ENCODE measurements around the gene ZNF354C.
"Not testable (repeated sequence)": the region's sequence is repeated elsewhere in the genome, so short reads cannot be mapped to it uniquely, and the experiment has no call there.

The ZNF354C gene

DNA sequence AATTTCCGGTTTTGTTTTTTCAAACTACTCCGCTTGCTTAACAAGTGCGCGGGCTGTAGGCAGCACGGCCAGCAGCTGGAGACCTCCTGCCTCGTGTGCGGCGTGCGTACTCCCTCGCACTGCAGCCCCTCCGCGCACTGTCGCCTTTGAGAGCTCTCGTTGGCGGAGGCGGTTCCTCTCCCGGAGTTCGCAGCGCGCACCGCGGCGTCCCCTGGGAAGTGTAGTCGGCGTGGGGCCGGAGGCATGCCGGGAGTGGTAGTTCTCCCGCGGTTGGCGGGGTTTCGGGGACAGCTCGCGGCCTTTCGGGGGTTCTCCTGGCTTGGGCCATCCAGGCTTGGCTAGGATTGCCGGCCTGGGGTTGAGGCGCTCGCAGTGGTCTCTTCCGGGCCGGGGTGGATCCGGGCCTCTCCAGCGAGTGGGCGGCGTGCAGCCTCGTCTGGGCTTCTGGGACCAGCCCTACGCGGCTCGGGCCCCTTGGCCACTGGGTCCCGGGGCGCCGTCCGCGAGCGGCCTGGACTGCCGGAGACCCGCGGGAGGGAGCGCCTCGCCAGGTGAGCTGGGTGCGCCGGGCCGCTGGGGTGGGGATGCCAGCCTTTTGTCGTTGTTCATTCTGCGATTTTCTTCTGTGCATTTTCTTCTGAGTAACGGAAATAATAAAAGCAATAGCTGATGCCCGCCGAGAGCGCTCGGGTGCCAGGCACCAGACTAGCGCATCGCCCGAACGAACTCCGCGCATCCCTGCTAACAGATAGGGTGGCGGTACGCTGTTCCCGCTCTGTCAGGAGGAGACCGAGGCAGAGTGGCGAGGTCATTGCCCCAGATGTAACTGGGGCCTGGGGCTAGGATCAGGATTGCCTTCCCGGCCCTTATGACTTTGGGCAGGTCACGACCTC, at the start of gene ZNF354C:
TSS of gene ZNF354C (plus strand) at position 258 of the 893 bp plus-strand sequence. CDS start 1,696 bp downstream, outside the sequence.
- DNase-seq, result no peak

DNA sequence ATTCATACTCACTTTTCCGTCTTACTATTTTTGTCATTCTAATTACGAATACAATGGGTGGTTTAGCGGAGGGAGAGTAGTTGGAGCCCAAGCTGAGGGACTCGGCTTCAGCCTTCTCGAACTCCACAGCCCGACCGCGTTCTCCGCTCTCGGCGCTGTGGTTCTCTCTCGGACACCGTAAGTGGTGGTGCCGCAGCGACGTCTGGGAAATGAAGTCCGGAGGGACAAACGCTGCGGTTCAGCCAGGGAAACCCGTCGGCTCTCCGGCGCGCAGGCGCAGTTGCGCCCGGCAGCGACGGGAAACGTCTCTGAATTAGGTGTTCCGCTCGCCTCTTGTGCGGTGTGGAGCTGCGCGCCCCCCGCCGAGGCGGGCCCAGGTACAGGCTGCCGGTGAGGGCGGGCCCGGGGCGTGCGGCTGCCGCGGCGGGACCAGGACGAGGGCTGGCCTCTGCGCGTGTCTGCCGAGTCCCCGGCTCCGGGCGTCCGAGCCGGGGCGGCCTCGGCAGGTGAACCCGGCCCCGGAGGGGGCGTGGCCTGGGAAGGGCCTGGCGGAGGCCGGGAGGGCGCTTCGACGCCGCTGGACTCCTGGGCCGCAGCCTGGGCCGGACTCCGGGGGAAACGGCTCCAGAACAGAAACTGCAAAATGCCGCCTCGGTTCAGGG, 36.5 kb upstream of the ZNF354C start, which contains the start of gene ZNF879:
TSS of gene ZNF879 (plus strand) at position 277 of the 662 bp plus-strand sequence. CDS start 1,201 bp downstream, outside the sequence.
- DNase-seq, result no peak

DNA sequence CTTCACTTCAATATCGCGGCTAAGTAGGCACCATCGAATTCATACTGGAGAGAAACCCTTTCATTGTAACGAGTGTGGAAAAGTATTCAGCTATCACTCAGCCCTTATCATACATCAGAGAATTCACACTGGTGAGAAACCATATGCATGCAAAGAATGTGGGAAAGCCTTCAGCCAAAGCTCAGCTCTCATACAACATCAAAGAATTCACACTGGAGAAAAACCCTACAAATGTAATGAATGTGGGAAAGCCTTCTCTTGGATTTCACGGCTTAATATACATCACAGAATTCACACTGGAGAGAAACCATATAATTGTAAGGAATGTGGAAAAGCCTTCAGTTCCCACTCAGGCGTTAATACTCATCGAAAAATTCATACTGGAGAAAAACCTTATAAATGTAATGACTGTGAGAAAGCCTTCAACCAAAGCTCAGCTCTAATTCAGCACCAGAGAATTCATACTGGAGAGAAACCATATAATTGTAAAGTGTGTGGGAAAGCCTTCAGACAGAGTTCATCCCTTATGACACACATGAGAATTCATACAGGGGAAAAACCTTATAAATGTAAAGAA, 27.1 kb upstream of the ZNF354C start:
- no peak for DNase-seq

DNA sequence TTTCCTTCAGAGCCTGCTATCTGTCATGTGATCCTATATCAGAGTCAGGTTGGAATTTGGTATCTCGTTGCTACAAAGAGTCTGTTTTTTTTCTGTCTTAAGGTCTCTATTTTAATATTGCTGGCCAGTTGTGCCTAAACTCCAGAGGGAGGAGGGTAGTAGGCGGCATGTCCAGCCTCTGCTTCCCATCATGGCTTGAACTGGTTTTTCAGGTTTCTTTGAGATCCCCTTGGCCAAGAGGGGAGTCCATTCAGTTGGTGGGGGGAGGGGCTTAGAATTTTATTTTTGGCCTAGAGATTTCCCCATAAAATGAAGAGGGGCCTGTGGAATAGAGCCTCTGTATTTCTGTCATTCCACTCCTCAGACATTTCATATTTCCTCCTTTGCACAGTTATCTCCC, 15.4 kb upstream of the ZNF354C start:
- no peak for DNase-seq

DNA sequence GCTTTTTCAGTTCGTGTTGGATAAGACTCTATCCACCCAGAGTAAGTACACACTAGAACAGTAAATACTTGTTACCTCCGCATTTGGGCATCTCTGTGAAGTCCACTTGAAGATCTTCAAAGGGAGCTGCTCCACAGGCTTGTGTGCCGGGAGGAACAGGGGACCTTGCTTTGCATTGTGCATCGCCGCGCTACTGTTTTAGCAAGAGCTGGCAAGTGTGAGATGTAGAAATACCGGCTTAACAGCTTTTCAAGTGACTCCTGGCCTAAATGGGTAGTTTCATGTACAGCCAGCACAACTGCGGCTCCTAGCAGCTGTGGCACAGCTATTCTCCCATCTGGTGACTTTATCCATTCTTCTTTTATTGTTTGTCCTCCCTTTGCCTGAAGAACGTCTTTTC, 8.4 kb upstream of the ZNF354C start:
- no peak for DNase-seq

DNA sequence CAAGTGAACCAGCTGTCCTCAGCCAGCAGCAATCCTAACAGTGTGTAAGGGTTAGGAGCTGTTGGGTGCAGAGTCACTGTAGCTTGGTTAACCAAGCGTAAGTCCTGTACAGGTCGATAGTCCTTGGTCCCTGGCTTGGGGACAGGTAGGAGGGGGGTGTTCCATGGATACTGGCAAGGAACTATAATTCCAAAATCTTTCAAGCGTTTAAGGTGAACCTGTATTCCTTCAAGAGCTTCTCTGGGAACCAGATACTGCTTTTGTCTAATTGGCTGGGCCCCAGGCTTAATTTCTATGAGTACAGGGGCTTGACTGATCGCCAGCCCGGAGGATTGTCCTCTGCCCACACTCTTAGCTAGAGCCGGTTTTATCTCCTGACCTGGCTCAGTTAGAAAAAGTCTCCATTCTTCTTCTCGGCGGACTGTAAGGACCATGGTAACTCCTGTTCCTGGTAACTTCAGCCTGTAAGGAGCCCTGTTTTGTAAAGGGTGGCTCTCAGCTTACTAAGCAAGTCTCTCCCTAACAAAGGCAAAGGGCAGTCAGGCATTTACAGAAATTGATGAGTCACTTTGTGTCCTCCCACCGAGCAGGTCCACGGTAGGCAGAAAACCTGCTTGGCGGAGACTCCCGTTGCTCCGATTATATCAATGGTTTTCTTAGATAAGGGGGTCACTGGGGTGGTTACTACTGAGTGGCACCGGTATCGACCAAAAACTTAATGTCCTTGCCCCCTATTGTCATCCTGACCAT, 6.0 kb upstream of the ZNF354C start:
- no peak for DNase-seq

DNA sequence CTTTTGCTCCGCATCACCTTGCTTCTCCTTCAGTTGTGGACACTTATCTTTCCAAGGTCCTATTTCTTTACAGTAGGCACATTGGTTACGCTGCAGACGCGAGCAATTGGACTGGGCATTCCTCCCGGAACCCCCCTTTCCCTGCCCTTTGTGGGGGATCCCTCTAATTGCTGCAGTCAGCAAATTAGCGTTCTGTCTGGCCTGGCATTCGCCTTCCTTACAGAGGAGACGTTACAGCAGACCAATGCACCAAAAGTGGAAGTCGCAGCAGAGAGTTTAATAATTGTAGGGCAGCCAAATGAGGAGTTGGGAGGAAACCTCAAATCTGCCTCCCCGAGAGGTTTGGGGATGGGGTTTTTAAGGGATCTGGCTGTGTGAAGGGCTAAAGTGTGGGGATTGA, 5.3 kb upstream of the ZNF354C start:
- DNase-seq, result no peak

DNA sequence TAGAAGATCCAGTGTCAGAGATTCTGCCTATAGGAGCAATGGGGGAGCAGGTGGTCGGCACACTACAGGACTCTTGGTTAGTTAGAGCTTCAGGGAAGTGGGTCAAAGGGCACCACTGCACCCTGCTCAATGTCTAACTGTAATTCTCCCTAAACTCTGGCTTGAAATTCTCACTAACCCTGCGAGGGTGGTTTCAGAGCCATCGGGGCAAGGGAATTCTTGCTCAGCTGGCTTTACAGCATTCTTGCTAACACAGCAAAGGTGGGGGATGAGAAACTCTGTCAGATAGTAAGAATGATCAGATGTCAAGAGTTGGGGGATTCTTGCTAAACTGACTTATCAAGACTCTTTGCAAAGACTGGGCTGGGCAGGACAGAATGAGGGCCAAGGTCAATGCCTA, 4.7 kb upstream of the ZNF354C start:
- no peak for DNase-seq

DNA sequence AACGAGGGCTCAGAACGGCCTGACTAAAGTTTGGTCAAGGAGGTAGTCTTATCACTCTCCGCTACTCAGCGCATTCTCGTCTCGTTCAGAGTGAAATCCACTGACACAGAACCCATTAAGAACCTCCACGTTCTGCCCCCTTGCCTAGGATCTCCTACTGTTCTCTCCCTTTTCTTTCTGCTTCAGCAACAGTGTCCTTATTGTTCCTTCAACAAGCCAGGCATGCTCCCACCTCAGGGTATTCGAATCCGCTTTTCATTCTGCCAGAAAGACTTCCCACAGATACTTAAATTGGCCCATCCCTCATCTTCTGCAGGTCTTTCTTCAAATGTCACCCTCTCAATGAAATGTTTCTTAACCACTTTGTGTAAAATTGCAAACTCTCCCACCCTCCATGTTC, 4.3 kb upstream of the ZNF354C start:
- no peak for DNase-seq

DNA sequence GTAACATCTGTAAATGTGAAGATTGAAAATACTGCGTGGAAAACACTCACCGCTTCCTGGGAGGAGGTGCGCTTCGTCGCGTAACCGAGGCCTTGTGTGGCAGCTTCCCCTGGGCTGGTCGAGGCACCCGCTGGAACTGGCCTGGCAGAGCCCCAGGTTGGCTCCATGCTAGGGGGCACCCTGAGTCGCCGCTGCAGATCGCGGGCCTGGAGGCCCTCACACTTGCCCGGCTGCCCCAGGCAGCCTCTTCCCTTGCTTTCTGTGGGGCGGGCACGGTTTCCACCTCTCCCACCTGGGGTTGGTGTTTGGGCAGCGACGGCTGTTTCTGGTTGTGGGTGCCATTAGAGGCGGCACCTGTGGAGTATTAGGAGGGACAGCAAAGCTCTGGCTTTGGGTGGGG, 852 bp downstream of the ZNF354C start:
- DNase-seq, result no peak

DNA sequence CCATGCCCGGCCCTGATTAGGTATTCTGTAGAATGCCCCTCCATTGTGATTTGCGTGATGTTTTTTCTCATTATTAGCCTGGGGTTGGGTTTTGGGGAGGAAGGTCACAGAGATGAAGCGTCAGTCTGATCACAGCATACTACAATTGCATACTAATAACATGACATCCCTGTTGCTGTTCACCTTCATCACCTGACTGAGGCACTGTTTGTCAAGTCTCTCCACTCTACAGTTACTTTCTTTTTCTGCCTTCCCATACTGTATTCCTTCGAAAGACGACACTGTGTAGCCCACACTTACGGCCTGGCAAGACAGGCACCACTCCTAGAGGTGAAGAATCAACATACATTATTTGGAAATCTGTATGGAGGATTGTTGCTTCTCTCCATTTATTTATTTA, 5.5 kb downstream of the ZNF354C start:
- DNase-seq, result no peak

DNA sequence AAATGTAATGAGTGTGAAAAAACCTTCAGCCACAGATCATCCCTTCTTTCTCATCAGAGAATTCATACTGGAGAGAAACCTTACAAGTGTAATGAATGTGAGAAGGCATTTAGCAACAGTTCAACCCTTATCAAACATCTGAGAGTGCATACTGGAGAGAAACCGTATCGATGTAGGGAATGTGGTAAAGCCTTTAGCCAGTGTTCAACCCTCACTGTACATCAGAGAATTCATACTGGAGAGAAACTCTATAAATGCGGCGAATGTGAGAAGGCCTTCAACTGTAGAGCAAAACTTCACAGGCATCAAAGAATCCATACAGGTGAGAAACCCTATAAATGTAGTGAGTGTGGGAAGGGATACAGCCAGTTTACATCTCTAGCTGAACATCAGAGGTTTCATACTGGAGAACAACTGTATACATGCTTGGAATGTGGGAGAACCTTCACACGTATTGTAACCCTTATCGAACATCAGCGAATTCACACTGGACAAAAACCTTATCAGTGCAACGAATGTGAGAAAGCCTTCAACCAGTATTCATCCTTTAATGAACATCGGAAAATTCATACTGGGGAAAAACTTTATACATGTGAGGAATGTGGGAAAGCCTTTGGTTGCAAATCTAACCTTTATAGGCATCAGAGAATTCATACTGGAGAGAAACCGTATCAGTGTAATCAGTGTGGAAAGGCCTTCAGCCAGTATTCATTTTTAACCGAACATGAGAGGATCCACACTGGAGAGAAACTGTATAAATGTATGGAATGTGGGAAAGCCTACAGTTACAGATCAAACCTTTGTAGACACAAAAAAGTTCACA, 19.2 kb downstream of the ZNF354C start:
- DNase-seq, result no peak

DNA sequence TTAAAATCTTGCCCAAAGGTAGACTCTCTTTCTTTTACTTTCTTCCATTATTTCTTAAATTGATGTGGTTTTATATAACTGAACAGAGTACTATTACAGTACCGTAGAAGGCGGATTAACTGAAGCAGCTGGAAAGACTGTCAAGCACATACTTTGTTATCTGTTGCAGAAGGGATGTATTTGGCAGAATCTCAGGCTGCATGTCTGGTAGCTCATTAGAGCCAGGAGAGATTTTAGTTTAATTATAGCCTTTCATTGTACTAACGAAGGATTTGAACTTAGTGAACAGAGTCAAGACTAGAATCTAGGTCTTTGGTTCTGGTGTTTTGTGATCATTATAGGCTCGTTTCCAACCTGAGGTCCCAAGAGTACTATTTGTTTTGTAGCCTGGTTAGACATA, 20.6 kb downstream of the ZNF354C start:
- no peak for DNase-seq

DNA sequence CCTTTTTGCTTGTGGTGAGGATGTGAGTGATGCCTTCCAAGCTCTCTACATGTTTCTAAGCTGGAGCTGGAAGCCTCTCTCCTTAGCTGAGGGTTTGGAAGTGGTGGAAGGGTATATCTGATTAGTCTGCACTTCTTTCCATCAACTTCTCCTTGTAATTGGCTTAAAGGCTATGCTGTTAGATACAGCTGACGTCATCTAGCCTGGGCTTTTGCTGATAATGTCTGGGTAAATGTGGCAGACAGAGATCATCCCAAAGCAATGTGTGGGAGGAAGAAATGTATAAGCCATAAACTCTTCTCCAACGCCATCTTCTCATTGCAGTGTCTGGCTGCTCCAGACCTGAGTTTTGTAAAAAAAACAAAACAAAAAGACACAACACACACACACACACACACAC, 29.3 kb downstream of the ZNF354C start:
- DNase-seq, result no peak

DNA sequence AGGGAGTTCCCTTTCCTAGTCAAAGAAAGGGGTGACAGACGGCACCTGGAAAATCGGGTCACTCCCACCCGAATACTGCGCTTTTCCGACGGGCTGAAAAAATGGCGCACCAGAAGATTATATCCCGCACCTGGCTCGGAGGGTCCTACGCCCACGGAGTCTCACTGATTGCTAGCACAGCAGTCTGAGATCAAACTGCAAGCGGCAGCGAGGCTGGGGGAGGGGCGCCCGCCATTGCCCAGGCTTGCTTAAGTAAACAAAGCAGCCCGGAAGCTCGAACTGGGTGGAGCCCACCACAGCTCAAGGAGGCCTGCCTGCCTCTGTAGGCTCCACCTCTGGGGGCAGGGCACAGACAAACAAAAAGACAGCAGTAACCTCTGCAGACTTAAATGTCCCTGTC, 41.1 kb downstream of the ZNF354C start:
- DNase-seq, result not testable (repeated sequence)

DNA sequence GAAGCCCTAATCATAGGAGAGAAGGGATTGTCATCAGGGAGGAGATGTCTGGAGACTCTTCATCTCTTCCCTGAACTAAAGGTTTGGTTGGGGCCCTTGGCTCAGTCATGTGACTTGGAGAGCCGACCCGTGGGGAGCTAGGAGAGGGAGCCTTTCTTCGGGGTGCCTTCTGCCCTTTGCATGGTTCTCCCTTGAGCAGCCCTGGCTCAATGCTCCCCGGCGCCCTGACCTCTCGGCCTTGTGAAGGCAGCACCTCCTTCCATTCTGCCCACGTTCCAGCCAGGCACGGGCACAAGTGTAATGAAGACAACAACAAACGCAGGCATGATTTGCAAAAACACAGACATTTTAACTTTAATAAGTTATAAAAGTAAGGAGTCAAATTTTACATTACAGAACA, 50.4 kb downstream of the ZNF354C start:
- no peak for DNase-seq

DNA sequence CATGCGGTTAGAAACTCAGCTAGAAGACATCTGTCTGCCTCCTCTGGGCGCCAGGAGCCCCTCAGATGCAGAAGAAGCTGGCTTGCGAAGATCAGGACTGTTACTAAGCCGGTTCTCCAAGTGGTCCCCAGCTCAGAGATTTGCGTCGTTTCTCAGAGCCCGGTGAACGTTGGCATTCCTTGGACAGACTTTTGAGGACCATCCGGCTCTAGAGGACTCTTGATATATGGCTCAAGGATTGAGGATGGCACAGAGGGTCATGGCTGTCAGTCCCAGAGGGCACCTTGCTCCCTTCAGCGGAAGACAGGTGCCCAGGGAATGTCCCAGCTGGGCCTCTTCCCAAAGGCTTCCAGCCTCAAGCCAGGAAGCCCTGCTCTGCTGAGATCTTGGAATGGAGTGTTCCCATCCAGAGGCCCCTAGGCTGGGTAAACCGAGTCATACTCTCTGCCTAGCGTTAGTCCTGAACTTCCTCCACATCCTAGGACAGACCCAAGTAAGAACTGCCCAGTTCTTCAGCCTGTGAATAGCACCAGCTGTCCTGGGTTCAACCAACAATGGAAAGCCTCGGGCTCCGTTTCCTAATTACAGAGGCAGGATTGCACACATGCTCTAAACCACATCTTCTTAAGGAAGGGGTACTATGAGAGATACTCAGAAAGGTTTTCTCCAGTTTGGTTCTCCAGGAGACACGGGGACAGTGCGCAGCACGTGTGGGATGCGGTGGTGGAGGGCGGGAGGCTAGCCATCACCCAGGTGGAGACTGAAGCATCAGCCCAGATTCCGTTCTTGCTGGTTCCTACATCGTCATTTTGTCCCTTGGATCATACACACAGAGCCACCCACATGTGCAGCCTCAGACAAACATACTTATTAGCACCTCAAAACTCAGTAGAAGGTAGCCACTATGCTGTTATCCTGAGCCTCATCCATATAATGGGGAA, 51.4 kb downstream of the ZNF354C start:
- no peak for DNase-seq

DNA sequence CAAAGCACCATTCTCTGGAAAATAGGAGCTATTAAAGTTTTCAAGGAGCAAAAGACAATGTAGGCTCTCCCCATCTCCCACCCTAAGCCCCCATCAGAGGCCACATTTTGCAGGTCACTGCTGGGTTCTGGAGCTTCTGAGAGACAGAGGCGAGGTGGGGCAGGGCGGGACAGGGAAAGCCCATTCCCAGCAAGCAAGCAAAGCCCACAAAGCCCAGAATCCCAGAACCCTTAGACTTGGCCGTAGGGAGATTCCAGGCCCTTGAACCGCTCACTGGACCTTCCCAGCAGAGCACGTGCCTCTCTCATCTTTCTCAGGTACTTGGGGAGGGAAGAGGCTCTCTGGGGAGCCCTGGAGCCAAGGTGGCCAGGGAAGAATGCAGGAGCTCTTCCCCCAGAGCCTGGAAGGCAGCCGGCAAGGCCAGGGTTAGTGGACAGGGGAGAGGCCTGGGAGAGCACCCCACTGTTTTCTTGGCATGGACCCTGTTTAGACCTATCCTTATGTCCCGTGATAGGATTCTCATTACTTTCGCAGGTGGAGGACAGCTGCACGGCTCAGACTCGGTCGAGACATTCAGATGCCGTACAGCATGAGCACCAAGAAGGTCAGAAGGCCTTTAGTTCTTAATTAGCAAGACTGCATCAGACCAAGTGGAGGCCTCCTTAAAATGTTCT, 52.4 kb downstream of the ZNF354C start:
- no peak for DNase-seq

DNA sequence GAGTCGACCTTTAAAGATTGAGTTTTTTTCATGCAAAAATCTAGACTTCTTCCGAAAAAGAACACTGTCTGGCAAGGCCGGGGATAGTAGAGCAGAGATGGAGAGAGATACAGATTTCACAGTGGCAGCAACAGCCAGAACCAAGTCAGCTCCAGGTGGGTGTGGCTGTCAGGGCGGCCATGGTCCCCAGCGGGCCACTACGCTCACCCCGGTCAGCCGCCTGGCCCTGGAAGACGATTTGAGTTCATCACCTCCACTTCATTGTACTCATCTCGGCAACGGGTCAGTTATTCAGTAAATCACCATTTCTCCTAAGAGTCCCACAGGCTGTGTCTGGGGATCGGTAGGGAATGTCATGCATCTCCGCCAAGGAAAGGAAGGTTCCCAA, 53.0 kb downstream of the ZNF354C start:
- DNase-seq, result no peak

DNA sequence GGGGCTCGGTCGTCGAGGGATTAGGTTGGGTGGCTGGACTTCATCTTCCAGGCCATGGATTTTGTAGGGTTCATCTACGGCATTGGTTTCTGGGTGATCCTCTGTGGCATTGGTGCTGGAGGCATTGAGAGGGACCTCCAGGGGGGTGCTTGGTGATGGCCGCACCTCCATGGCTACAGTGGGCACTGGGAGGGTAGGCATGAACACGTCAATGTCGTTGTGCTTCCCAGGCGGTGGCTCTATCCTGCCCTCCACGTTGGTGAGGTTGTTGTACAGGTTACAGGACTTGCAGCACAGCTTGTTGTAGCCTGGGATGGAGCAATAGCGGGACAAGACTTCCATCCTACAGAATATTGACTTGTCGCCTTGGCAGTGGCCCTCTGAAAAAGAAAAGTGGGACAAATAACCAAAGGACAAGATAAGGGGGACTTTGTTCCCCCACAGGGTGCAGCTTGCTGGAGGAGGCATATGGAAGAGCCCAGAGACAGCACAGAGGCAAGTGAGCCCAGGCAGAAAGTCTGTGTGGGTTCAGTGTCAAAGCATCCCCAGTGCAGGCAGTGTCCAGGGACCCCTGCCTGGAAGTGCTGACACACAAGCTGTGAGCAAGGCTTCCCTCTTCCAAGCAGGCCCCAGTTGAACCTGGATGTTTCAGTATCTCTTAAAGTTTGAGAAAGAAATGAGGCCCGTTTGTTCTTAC, 53.9 kb downstream of the ZNF354C start:
- DNase-seq, result no peak

Data from NCI-H2081 treated with DMSO at 0.1 percent for 48 hours (cell line).